Stomach (tissue), 9 donors: ENCODE data around the gene CHCHD6. TPM values are rescaled to one million over a fixed set of nuclear protein-coding genes. Genes with fewer than 3 reads are reported as not detected.

Experiments used
- DNase-seq, 2 donors: peaks; one replicate each; pipeline versions ENCODE4 v3.0.0 to v3.0.0-alpha.2; 2013 to 2019
- H3K27ac ChIP-seq, 5 donors: fragments of 200-600 bp in 4 of 5; sonication (generic) in 4 of 5; one replicate each; pipeline ENCODE4 v1.5.1; 2013 to 2019; ENCODE audit warnings: mild to moderate bottlenecking in 1 of 5, moderate library complexity in 1 of 5
- H3K27me3 ChIP-seq, 3 donors: fragments of 200-600 bp; sonication (generic); one replicate each; pipeline ENCODE4 v1.5.1; 2017 to 2019; ENCODE audit warnings: mixed run types in 1 of 3
- H3K36me3 ChIP-seq, 4 donors: fragments of 200-600 bp; sonication (generic); 1 replicate in 3 of 4; 2 replicates in 1 of 4; pipeline ENCODE4 v1.5.1; 2016 to 2019
- H3K4me1 ChIP-seq, 4 donors: fragments of 200-600 bp; sonication (generic); one replicate each; pipeline ENCODE4 v1.5.1; 2016 to 2019
- H3K4me3 ChIP-seq, 4 donors: fragments of 200-600 bp; sonication (generic) in 3 of 4; one replicate each; pipeline ENCODE4 v1.5.1; 2016 to 2019; ENCODE audit warnings: mild to moderate bottlenecking in 1 of 4
- H3K9me3 ChIP-seq, 4 donors: fragments of 200-600 bp; sonication (generic); one replicate each; pipeline ENCODE4 v1.5.1; 2016 to 2019
- CTCF ChIP-seq, 7 experiments: fragments of 450-650 bp in 4 of 7; fragments of 200-600 bp in 3 of 7; sonication (generic) in 3 of 7; IDR thresholded peaks; one replicate each; pipeline ENCODE4 v1.5.1; 2016 to 2019; ENCODE audit warnings: antibody characterized with exemption in 7 of 7, control low read depth in 2 of 7, mild to moderate bottlenecking in 1 of 7
- EP300 ChIP-seq: sonication (generic); formaldehyde crosslinking; IDR thresholded peaks from one replicate; pipeline ENCODE4 v1.6.1; 2017; ENCODE audit warnings: antibody characterized with exemption
- POLR2A ChIP-seq, 4 donors: fragments of 450-650 bp; IDR thresholded peaks; one replicate each; pipeline ENCODE4 v1.6.1; 2016; ENCODE audit warnings: antibody characterized with exemption in 4 of 4, control low read depth in 2 of 4, mild to moderate bottlenecking in 1 of 4, moderate library complexity in 1 of 4
- POLR2AphosphoS5 ChIP-seq, 3 donors: sonication (generic); formaldehyde crosslinking; IDR thresholded peaks; one replicate each; pipeline ENCODE4 v1.6.1; 2016; ENCODE audit warnings: antibody characterized with exemption in 3 of 3
- WGBS, 5 donors: extraction: QIAGEN DNeasy Blood & Tissue Kit in 3 of 5; methylation state at CpG; one replicate each; pipeline versions ENCODE4 v1.1.5 to v1.1.7; 2013 to 2018; 5-methylcytosine and 5-hydroxymethylcytosine counted together
- intact Hi-C: fragments of 100-400 bp; cut with DNase I; formaldehyde crosslinking; loops from one replicate; pipeline ENCODE4 v1.15.1; 2023; ENCODE audit warnings: low total_unique reads
- polyA plus RNA-seq, 3 donors: library from polyadenylated mRNA; stranded (reverse); fragments of 200-250 nt; gene quantifications; one replicate each; pipeline ENCODE4 v1.2.3, GENCODE V29; 2013
- total RNA-seq, 5 donors: library from RNA; depleted of rRNA; stranded (reverse); fragments of >200 nt; gene quantifications; one replicate each; pipeline versions ENCODE4 v1.1.0 to v1.2.3, GENCODE V29; 2014 to 2016
- donor health status: healthy with polysubstance abuse.
- donor health status: Bipolar disorder and iron deficiency.
- donor health status: healthy.

The CHCHD6 gene
- total and polyA plus RNA-seq, 8 donors, result 4.0 to 40.8 (median 11.9) TPM; not detected in 1

DNA sequence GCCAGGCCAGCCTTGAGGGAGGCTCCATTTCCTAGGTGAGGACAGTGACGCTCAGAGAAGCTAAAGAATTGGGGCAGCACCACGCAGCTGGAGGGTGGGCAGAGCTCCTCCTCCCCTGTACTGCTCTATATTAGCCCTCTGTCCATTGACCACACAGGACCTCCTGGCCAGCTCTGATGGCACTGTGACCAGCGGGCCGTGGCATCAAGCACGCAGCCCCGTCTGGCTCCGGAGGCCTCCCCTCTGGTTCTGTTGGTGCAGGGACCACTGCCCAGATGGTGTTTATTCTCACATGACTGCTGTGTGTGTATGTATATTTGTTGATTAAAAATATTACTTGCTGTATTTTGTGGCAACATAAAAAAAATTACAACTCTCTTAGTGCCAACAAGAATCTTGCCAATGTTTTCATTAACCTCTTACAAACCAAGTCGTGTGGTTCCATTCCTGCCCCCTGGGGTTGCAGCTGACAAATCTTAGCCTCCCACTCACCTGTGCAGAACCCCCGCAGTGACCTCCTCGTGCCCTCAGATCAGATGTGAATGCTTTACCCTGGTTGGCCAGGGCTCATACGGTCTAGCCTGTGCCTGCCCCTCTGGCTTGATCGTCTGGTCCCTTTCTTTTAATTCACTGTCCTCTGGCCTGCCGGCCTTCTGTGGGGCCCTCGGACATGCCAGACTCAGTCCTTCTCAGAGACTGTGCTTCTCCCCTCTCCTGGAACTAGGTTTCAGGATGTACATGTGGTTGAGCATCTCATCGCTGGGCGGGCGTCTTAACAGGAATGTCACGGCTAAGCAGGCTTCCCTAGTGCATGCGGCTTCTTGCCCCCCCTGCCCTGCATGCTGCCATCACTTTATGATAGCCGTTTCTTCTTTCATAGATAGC is 14.8 kb downstream of the CHCHD6 start:
- WGBS, 5 donors, result 82 to 89% (median 85%) methylated on average over 20 of the region's 20 CpGs
- H3K36me3 ChIP-seq, result no peaks in the 10 kb centered on the region
- no peak overlapping the region for H3K27ac ChIP-seq
- intact Hi-C loops, result no loop called here
- no peak overlapping the region for H3K4me3 ChIP-seq
- no peaks in the 10 kb centered on the region for H3K27me3 ChIP-seq
- no peak for DNase-seq
- TF ChIP-seq POLR2A (IDR thresholded peaks at IDR 0.05) (no peak), POLR2AphosphoS5 (IDR thresholded peaks at IDR 0.05) (no peak), CTCF (IDR thresholded peaks at IDR 0.05) (no peak), EP300 (no peak)
- no peaks in the 10 kb centered on the region for H3K4me1 ChIP-seq
- no peaks in the 10 kb centered on the region for H3K9me3 ChIP-seq

GRCh38 chr3:126720596-126720995 is 16.6 kb downstream of the CHCHD6 start:
- Histone ChIP-seq H3K9me3 (no peaks in the 10 kb centered on the region), H3K27me3 (no peaks in the 10 kb centered on the region), H3K27ac (no peak overlapping the region), H3K36me3 (peaks cover 0 to 9% (median 0%) of the 10 kb centered on the region in 4 donors), H3K4me3 (no peak overlapping the region), H3K4me1 (no peaks in the 10 kb centered on the region)
- intact Hi-C loops, result no loop called here
- no peak for DNase-seq
- WGBS, 5 donors, result 85 to 96% (median 89%) methylated on average over 5 of the region's 5 CpGs
- TF ChIP-seq EP300, result no peak
- no peak for TF ChIP-seq CTCF (IDR thresholded peaks at IDR 0.05)
- no peak for TF ChIP-seq POLR2AphosphoS5 (IDR thresholded peaks at IDR 0.05)
- TF ChIP-seq POLR2A (IDR thresholded peaks at IDR 0.05), result no peak

- Histone ChIP-seq H3K9me3 (no peaks in the 10 kb centered on the region), H3K27ac (no peak overlapping the region), H3K4me1 (no peaks in the 10 kb centered on the region), H3K36me3 (peaks cover 0 to 9% (median 0%) of the 10 kb centered on the region in 4 donors), H3K27me3 (no peaks in the 10 kb centered on the region), H3K4me3 (no peak overlapping the region)
- 95 to 98% (median 97%) methylated on average over 10 of the region's 10 CpGs for WGBS, 5 donors
- intact Hi-C loops, result no loop called here
- TF ChIP-seq CTCF (IDR thresholded peaks at IDR 0.05), result no peak
- no peak for TF ChIP-seq POLR2A (IDR thresholded peaks at IDR 0.05)
- no peak for TF ChIP-seq EP300
- no peak for TF ChIP-seq POLR2AphosphoS5 (IDR thresholded peaks at IDR 0.05)
- DNase-seq, result no peak
Measured at GRCh38 chr3:126721246-126721645, 17.2 kb downstream of the CHCHD6 start.

DNA sequence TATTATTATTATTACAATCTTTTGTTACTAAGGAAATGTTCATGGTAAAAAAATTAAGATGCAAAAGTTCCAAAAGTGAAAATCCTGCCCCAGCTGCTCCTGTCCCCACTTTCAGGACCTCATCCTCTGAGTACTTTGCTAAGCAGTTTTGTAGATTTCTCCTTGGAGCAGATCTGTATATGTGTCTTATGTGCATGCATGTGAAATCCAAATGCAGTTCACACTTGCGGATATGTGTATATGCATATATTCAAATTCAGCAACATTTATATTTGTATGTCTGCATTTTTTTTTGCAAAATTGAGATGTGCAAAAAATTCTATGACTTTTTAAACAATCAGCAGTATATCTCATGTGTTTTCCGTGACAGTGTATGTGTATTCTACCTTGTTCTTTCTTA is 19.2 kb downstream of the CHCHD6 start:
- DNase-seq, result no peak
- WGBS, 5 donors, result 95 to 99% (median 97%) methylated on average over 2 of the region's 2 CpGs
- H3K27ac ChIP-seq, result no peak overlapping the region
- TF ChIP-seq CTCF (IDR thresholded peaks at IDR 0.05) (no peak), POLR2AphosphoS5 (IDR thresholded peaks at IDR 0.05) (no peak), POLR2A (IDR thresholded peaks at IDR 0.05) (no peak), EP300 (no peak)
- no peaks in the 10 kb centered on the region for H3K9me3 ChIP-seq
- no peak overlapping the region for H3K4me3 ChIP-seq
- peaks cover 0 to 23% (median 13%) of the 10 kb centered on the region in 4 donors for H3K36me3 ChIP-seq
- H3K27me3 ChIP-seq, result no peaks in the 10 kb centered on the region
- no peaks in the 10 kb centered on the region for H3K4me1 ChIP-seq
- intact Hi-C loops, result no loop called here
